GM21737 (cell line): ENCODE data around the gene TMEM236.
"Not testable (repeated sequence)": the region's sequence is repeated elsewhere in the genome, so short reads cannot be mapped to it uniquely, and the experiment has no call there.

Source experiments
- ATAC-seq: cut with Tn5 transposase; IDR thresholded peaks from one replicate; pipeline ENCODE4 v1.9.1; 2021; ENCODE audit warnings: mild to moderate bottlenecking, moderate library complexity; ENCODE audit not compliant: unreplicated experiment

The TMEM236 gene, protein sequence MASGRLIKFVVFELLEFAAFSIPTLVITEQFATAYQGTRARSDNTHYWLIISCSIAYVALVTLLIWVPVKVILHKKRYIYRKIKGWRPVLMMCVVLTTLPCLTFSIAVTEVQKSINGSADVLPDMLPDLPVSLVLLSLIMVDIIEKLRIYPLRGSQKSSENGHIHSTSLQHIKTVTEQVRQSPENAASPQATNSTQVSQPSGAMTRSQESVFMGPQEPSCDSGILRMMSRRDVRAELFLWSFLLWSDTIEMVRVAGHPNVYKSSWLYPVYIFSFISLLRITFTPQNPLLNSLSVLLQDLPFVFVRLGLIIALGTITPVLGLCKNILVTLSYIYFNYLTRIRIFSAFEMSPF

DNA sequence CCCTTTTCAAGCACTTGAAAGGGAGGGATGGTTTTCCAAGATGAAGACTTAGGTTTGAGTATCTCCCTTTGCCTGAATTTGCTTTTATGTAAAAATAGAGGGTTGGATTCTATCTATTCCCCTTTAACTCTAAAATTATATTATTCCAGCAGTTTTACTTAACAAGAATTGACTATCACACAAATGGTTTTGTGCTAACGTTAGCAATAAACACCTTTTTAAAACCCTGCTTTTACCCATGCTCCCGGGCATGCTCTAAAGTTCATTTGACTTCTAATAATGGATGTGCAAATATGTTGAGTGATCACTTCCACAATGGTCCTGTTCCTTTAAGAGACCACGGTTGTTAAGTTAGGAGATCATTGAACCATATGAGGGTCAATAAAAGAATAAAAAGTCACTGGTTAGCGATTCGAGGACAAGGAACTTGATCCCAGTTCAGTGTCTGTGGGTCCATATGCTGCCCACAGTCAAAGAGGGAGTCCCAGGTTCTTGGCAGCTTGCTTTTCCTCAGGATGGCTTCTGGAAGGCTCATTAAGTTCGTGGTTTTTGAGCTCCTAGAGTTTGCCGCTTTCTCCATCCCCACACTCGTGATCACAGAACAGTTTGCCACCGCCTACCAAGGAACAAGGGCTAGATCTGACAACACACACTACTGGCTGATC, at the start of gene TMEM236:
Gene TMEM236, plus strand, starts transcription at position 421 of the 665 bp plus-strand sequence. Its CDS starts 95 bp downstream, at position 516.
- no peak for ATAC-seq

DNA sequence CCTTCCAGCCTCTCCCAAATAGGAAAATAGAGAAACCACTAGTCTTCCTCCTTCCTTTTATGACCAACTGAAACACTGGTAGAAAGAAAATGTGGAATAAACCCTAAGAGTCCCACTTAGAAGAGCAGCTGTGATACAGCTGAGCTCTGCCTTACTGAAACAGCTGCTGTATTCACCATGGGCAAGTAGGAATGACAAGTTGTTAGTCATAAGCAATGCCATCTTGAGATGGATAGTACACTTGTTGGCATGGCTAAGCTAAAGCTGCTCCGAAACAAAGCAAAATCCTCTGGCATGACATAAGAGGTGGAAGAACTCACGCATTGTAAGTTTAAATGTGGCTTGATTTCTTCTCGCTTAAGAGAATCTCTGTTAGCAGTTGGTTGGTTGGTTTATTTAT, 48.3 kb upstream of the TMEM236 start:
- no peak for ATAC-seq

DNA sequence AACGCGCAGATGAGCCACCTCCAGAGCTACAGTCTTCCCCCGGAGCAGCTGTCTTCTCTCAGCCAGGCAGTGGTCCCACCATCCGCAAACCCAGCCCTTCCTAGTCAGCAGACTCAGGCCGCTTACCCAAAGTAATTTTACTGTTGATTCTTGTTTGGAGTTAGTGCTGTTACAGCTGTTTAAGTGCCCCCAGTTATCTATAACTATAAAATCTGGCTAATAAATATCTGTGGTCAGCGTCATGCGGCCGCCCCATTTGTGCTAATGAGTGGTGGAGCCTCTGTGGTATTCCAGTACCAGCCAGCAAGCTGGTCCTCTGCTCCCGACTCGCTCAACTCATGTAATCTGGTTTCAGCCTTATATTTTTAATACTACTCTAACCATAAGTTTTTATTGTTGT, 43.2 kb upstream of the TMEM236 start:
- no peak for ATAC-seq

GRCh38 chr10:17709492-17709891, 42.5 kb upstream of the TMEM236 start:
- no peak for ATAC-seq

- ATAC-seq: no peak
Measured at GRCh38 chr10:17710181-17710580, 41.8 kb upstream of the TMEM236 start.

- no peak for ATAC-seq
Measured at GRCh38 chr10:17712053-17712452, 39.9 kb upstream of the TMEM236 start.

GRCh38 chr10:17712717-17713471, 39.1 kb upstream of the TMEM236 start:
- no peak for ATAC-seq

GRCh38 chr10:17713758-17714157, 38.2 kb upstream of the TMEM236 start:
- ATAC-seq: no peak

GRCh38 chr10:17716161-17716560, 35.8 kb upstream of the TMEM236 start:
- ATAC-seq: no peak

DNA sequence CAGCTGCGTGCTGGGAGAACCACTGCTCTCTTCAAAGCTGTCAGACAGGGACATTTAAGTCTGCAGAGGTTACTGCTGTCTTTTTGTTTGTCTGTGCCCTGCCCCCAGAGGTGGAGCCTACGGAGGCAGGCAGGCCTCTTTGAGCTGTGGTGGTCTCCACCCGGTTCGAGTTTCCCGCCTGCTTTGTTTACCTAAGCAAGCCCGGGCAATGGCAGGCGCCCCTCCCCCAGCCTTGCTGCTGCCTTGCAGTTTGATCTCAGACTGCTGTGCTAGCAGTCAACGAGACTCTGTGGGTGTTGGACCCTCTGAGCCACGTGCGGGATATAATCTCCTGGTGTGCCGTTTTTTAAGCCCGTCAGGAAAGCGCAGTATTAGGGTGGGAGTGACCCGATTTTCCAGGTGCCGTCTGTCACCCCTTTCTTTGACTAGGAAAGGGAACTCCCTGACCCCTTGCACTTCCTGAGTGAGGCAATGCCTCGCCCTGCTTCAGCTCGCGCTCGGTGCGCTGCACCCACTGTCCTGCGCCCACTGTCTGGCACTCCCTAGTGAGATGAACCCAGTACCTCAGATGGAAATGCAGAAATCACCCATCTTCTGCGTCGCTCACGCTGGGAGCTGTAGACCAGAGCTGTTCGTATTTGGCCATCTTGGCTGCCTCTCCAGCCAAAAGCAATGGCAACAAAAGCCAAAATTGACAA, 29.5 kb upstream of the TMEM236 start:
- ATAC-seq: not testable (repeated sequence)

DNA sequence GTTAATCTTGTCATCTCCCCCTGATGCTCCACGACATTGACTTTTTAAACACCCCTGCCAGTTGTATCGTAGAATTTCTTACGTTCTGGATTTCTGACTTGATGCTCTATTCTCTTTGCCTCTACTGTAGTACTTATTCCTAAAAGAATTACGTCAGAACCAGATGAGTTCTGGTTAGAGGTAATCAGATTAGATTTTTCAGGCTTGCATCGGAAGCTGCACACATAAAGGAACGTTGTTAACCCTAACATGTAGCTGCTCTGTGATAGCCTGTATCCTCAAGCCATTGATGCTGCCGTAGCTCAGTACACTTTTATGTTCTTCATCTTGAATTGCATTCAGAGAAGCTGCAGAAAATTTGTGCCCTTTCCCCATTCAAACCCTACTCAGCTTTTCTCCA, 26.3 kb upstream of the TMEM236 start:
- no peak for ATAC-seq

DNA sequence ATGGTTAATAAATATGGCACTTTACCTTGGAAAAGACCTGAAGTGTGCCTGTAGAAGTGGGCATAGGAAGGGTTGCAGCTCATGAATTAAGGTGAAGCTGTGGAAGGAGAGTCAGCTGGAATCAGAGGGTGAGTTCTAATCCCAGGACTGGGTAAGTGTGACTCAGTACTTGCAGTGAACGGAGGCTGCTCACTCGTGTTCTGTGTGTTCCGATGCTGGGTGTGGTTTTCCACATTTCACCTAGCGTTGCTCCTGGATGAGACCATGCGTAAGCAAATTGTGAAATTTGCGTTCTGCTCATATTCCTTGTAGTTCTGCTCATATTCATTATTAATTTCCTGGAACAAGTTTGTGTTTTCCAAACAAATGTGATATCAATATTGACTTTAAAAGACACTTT, 22.4 kb upstream of the TMEM236 start:
- no peak for ATAC-seq

DNA sequence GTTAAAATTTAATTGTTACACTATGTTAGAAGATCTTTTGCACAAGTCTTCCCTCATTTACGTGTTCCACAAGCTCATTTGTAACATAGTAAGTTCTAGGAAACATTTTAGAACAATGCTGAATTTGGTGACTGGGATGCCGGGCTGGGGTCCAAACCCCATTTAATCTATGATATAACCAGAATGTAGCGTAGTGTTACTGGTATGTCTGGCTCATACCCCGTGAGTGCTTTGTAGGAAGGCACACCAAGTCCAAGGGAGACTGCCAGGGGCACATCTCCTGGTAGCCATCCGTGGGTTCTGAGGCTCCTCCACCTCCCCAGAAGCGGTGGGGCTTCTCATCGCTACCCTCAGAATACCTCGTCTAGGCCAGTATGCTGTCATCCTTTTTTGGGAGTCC, 21.3 kb upstream of the TMEM236 start:
- ATAC-seq: no peak

DNA sequence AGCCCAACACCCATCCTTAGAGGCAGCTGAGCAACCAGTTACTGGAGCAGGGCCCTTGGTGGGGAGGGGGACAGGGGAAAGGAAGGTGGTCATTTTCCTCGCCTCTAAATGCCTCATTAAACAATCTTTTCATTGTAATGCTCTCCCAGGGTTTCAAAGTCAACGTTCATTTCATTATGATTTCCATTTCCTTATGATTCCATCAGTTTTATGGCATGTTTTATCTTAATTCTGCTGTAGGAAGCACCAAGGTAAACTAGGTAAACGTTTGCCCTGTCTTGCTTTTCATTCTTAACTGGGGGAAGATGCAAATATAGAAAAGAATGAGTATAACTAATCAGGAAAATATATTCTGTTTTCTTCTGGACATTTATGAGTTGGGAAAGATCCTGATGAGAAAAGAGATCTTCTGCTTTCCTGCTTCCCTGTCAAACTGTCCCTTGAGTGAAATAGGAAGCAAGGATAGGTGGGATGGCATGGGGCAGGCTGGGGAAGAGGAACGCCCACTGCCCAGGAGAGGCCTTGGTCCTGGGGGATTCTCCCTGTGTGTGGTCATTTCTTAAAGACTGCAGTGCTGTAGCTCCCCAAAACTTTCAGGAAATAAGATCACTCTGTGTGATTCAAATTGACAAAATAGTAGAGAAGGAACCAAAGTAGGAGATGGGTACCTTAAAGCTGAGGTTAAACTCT, 20.5 kb upstream of the TMEM236 start:
- ATAC-seq: no peak

DNA sequence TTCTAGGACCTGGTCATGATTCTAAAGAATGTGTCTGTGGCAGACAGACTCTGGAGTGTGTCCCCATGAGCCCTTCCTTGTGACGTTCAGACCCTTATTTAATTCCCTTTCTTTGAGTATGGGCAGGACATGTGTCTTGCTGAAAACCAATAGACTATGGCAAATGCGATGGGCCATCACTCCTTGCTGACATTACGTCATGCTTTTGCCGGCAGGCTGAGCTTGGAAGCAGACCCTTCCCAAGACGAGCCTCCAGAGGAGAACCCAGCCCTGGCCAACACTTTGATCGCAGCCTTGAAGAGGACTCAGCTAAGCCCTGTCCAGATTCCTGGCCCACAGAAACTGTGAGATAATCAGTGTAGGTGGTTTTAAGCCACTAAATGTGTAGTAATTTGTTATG, 18.4 kb upstream of the TMEM236 start:
- no peak for ATAC-seq

GRCh38 chr10:17734432-17735080, 17.4 kb upstream of the TMEM236 start:
- no peak for ATAC-seq

GRCh38 chr10:17735166-17735941, 16.6 kb upstream of the TMEM236 start:
- ATAC-seq: no peak

GRCh38 chr10:17736223-17736622, 15.8 kb upstream of the TMEM236 start:
- no peak for ATAC-seq
